GM12878 (cell line): Measurements from ENCODE around the gene TXNDC5. TPM values are rescaled to one million over a fixed set of nuclear protein-coding genes. Genes with fewer than 3 reads are reported as not detected.

Source experiments
- ATAC-seq: fragments of 200-7000 bp; cut with Tn5 transposase; 3 replicates; pipeline ENCODE4 v1.9.1; 2020; ENCODE audit warnings: mild to moderate bottlenecking, moderate library complexity
- BruUV-seq: library from RNA; stranded (reverse); fragments of 400-500 nt; replicated peaks from 2 replicates; lab custom pipeline; 2021; lab: Mats Ljungman, UMichigan
- CTCF ChIA-PET: fragments of 300-600 bp; sonication (Branson Sonifier 250); formaldehyde crosslinking; extraction: SDS; loops from one replicate; lab custom pipeline; 2021; ENCODE audit warnings: inconsistent platforms; lab: Yijun Ruan, JAX
- POLR2A ChIA-PET: fragments of 350-600 bp; formaldehyde crosslinking; extraction: SDS; loops from one replicate; lab custom pipeline; 2021; ENCODE audit warnings: inconsistent platforms; lab: Charles Lee
- RAD21 ChIA-PET: fragments of 300-600 bp; sonication (Branson Sonifier 250); formaldehyde crosslinking; loops from one replicate; lab custom pipeline; 2023; ENCODE audit warnings: antibody characterized with exemption; ENCODE audit not compliant: unreplicated experiment; lab: Charles Lee
- SMC1A ChIA-PET: fragments of 300-600 bp; sonication (Branson Sonifier 250); formaldehyde crosslinking; loops from one replicate; lab custom pipeline; 2023; ENCODE audit not compliant: unreplicated experiment, uncharacterized antibody; lab: Charles Lee
- DNase-seq: peaks from one replicate; pipeline ENCODE4 v3.0.0-alpha.2; 2011; ENCODE audit warnings: low read depth, low spot score
- FAIRE-seq: peaks from 3 replicates; lab custom pipeline; 2011; peaks lifted over from hg19 to GRCh38; lab: Jason Lieb, UNC
- H2AFZ ChIP-seq: 2 replicates; pipeline ENCODE4 v1.6.0; 2011; ENCODE audit warnings: low read depth, low read length, control low read depth; ENCODE audit not compliant: control insufficient read depth
- H3K27ac ChIP-seq: 2 replicates; pipeline ENCODE4 v1.5.1; 2011; ENCODE audit warnings: control low read depth; ENCODE audit not compliant: control insufficient read depth, insufficient read depth
- H3K27me3 ChIP-seq, 2 experiments: replicated peaks in 1 of 2; 2 replicates each; pipeline versions ENCODE4 v1.6.0 to v1.6.1; 2011; ENCODE audit warnings: low read length in 1 of 2; ENCODE audit not compliant: control insufficient read depth in 2 of 2, insufficient read depth in 2 of 2
- H3K36me3 ChIP-seq, 2 experiments: 2 replicates each; pipeline ENCODE4 v1.5.1; 2011; ENCODE audit warnings: low read length in 1 of 2; ENCODE audit not compliant: control insufficient read depth in 2 of 2, insufficient read depth in 2 of 2
- H3K4me1 ChIP-seq: 2 replicates; pipeline ENCODE4 v1.6.1; 2011; ENCODE audit warnings: mild to moderate bottlenecking, low read length, moderate library complexity, mixed read lengths; ENCODE audit not compliant: control insufficient read depth, insufficient read depth
- H3K4me2 ChIP-seq: 2 replicates; pipeline ENCODE4 v1.6.0; 2011; ENCODE audit warnings: control low read depth; ENCODE audit not compliant: control insufficient read depth, insufficient read depth
- H3K4me3 ChIP-seq: fragments of 200-600 bp; sonication (generic); 2 replicates; pipeline ENCODE4 v1.5.1; 2016
- H3K79me2 ChIP-seq: 2 replicates; pipeline ENCODE4 v1.6.0; 2011; ENCODE audit warnings: low read length; ENCODE audit not compliant: control insufficient read depth, insufficient read depth
- H3K9ac ChIP-seq: 2 replicates; pipeline ENCODE4 v1.8.0; 2011; ENCODE audit warnings: low read length, control low read depth, mixed read lengths; ENCODE audit not compliant: control insufficient read depth, insufficient read depth
- H3K9me3 ChIP-seq: replicated peaks from 3 replicates; pipeline ENCODE4 v1.5.1; 2011; ENCODE audit warnings: mild to moderate bottlenecking, low read length; ENCODE audit not compliant: control insufficient read depth, insufficient read depth
- H4K20me1 ChIP-seq: 2 replicates; pipeline ENCODE4 v1.6.0; 2011; ENCODE audit not compliant: control insufficient read depth, insufficient read depth
- ATF3 ChIP-seq: IDR thresholded peaks from 2 replicates; pipeline ENCODE4 v1.6.1; 2011; ENCODE audit warnings: low read depth, mild to moderate bottlenecking, low read length, moderate library complexity, borderline replicate concordance; ENCODE audit errors: extremely low read depth
- CHD1 ChIP-seq: IDR thresholded peaks from 2 replicates; pipeline ENCODE4 v1.6.1; 2012; ENCODE audit warnings: low read depth, low read length, improper control_type of control experiment
- E2F8 ChIP-seq: fragments of 450-650 bp; IDR thresholded peaks from 2 replicates; pipeline ENCODE4 v1.6.1; 2018; ENCODE audit warnings: mild to moderate bottlenecking, low read depth, moderate library complexity; ENCODE audit not compliant: partially characterized antibody
- HSF1 ChIP-seq: fragments of 150-350 bp; IDR thresholded peaks from 2 replicates; pipeline ENCODE4 v1.6.1; 2014; ENCODE audit warnings: mild to moderate bottlenecking, low read depth, low read length
- IRF4 ChIP-seq: IDR thresholded peaks from 2 replicates; pipeline ENCODE4 v1.6.1; 2011; ENCODE audit warnings: low read depth, low read length
- KAT2A ChIP-seq: conservative IDR thresholded peaks from 2 replicates; pipeline ENCODE4 v1.6.1; 2011; ENCODE audit warnings: low read depth, low read length; ENCODE audit not compliant: control insufficient read depth
- POLR2A ChIP-seq: IDR thresholded peaks from 2 replicates; pipeline ENCODE4 v1.6.1; 2011; ENCODE audit warnings: low read depth, mild to moderate bottlenecking, low read length
- RBBP5 ChIP-seq: fragments of 200-600 bp; sonication (generic); conservative IDR thresholded peaks from 2 replicates; pipeline ENCODE4 v1.6.1; 2016
- RFX5 ChIP-seq: IDR thresholded peaks from 2 replicates; pipeline ENCODE4 v1.6.1; 2011; ENCODE audit warnings: low read depth, low read length, improper control_type of control experiment
- WGBS: methylation state at CpG from one replicate; pipeline ENCODE4 v1.1.6; 2016; ENCODE audit warnings: low lambda C conversion rate; ENCODE audit not compliant: insufficient replicate concordance, insufficient coverage; ENCODE audit errors: missing lambda C conversion rate; 5-methylcytosine and 5-hydroxymethylcytosine counted together
- in situ Hi-C: fragments of 300-500 bp; cut with MboI; formaldehyde crosslinking; loops from 9 replicates; pipeline ENCODE4 v1.14.3; 2018; ENCODE audit warnings: mixed read lengths
- intact Hi-C: fragments of 100-400 bp; cut with micrococcal nuclease; formaldehyde crosslinking; loops from one replicate; pipeline ENCODE4 v1.14.2; 2022; ENCODE audit not compliant: unreplicated experiment
- polyA plus RNA-seq, 11 experiments: library from polyadenylated mRNA; depleted of rRNA in 4 of 11; unstranded in 6 of 11; stranded (reverse) in 5 of 11; fragments of >200 nt; fragmentation: Nextera tagmentation in 4 of 11; fragmentation: Illumina TruSeq in 1 of 11; extraction: Ambion mirVana in 4 of 11; extraction: Trizol in 1 of 11; gene quantifications; 1 replicate in 1 of 11; 2 replicates in 10 of 11; pipeline versions ENCODE4 v1.2.1 to v1.2.3, GENCODE V29; 2011 to 2016; ENCODE audit warnings: inconsistent platforms in 2 of 11, missing spikeins in 2 of 11, low read depth in 1 of 11
- total RNA-seq, 4 experiments: library from RNA; depleted of rRNA in 3 of 4; stranded (reverse); fragments of >200 nt in 3 of 4; fragmentation: Illumina TruSeq in 1 of 4; extraction: Trizol in 1 of 4; gene quantifications; 2 replicates each; pipeline versions ENCODE4 v1.2.1 to v1.2.3, GENCODE V29; 2013 to 2021

The TXNDC5 gene
- total and polyA plus RNA-seq, 10 of the 15 experiments (the other 5 are each of a cell fraction or from before 2014, with no cell fraction given) = 7.2 to 181 (median 132) TPM

- Histone ChIP-seq H3K4me2 (no peak overlapping the region), H2AFZ (no peak overlapping the region), H3K9me3 (no peaks in the 10 kb centered on the region), H4K20me1 (no peaks in the 10 kb centered on the region), H3K9ac (no peak overlapping the region), H3K27me3 (no peaks in the 10 kb centered on the region), H3K4me3 (no peak overlapping the region), H3K79me2 (no peaks in the 10 kb centered on the region), H3K27ac (no peak overlapping the region), H3K36me3 (peaks cover 23 to 50% of the 10 kb centered on the region in 2 experiments), H3K4me1 (no peaks in the 10 kb centered on the region)
- intact Hi-C loops = loop anchor here (5.0 kb wide), 1 partner anchor 335 kb away; no protein-coding TSS in a partner anchor
- in situ Hi-C loops = no loop called here
- SMC1A ChIA-PET = no interaction called here
- BruUV-seq = TSS peak; percentile 61
- ATAC-seq (no peak), DNase-seq (no peak), FAIRE-seq (no peak)
- POLR2A ChIA-PET = no interaction called here
- 88% methylated on average over 19 of the region's 19 CpGs for WGBS
- CTCF ChIA-PET = no interaction called here
- TF ChIP-seq RBBP5 = no peak
- RAD21 ChIA-PET = no interaction called here
Measured at GRCh38 chr6:7882505-7883257, 27.9 kb downstream of the TXNDC5 start.

- CTCF ChIA-PET = no interaction called here
- ATAC-seq (no peak), DNase-seq (no peak), FAIRE-seq (no peak)
- Histone ChIP-seq H3K79me2 (no peaks in the 10 kb centered on the region), H3K4me1 (no peaks in the 10 kb centered on the region), H3K27me3 (no peaks in the 10 kb centered on the region), H3K9ac (no peak overlapping the region), H3K4me2 (no peak overlapping the region), H3K36me3 (peaks cover 18 to 46% of the 10 kb centered on the region in 2 experiments), H2AFZ (no peak overlapping the region), H3K4me3 (no peak overlapping the region), H3K27ac (no peak overlapping the region), H3K9me3 (no peaks in the 10 kb centered on the region), H4K20me1 (no peaks in the 10 kb centered on the region)
- in situ Hi-C loops (no loop called here), intact Hi-C loops (loop anchor here (5.0 kb wide), 1 partner anchor 335 kb away; no protein-coding TSS in a partner anchor)
- no TSS peak for BruUV-seq
- RAD21 ChIA-PET = no interaction called here
- SMC1A ChIA-PET = no interaction called here
- 90% methylated on average over 8 of the region's 8 CpGs for WGBS
- TF ChIP-seq ATF3 (no peak), HSF1 (no peak), POLR2A (peak; percentile 38; the same call in 1 of the 2 replicates), RFX5 (no peak), KAT2A (no peak), CHD1 (no peak), E2F8 (no peak), IRF4 (no peak)
- POLR2A ChIA-PET = no interaction called here
Measured at GRCh38 chr6:7881765-7882500, 28.7 kb downstream of the TXNDC5 start.
